Measurements from ENCODE around the gene IBA57. TPM values are rescaled to one million over a fixed set of nuclear protein-coding genes. Genes with fewer than 3 reads are reported as not detected.

IBA57 gene
- total RNA-seq, 2 donors from 2014 or later, result 6.8 to 7.7 TPM

DNA sequence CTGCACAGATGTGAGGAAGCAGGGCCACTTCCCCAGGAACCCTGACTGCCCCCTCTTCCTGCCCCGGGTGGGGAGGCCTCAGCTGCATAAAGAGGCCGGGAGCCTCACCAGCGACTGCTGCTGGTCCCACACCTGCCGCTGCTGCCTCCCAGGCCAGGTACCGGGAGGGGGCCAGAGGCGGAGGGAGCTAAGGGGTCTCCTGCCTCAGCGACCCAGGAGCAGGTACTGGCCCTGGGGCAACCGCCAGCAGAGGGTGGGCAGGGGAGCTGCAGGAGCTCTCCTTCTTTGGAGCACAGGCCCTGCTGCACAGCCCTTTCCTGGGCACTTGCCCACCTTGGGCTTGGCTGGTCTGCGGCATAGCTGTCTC is 9.1 kb upstream of the IBA57 start:
- no peaks in the 10 kb centered on the region for H3K9me3 Mint-ChIP-seq
- H3K4me3 Mint-ChIP-seq, result no peak overlapping the region
- TF ChIP-seq CTCF (conservative IDR thresholded peaks at IDR 0.05), result no peak
- WGBS, 2 experiments (ENCODE audit: insufficient coverage in 1 of 2, insufficient read length in 1 of 2), result 90 to 100% methylated on average over 2 to 9 of the region's 9 CpGs
- H3K36me3 ChIP-seq (ENCODE audit: control insufficient read depth, insufficient read depth, low read length), result no peaks in the 10 kb centered on the region
- no peak overlapping the region for H3K27ac ChIP-seq (ENCODE audit: low read depth, low read length)
- H3K36me3 Mint-ChIP-seq (ENCODE audit: low read depth), result no peaks in the 10 kb centered on the region
- DNase-seq, result no peak
- no peak overlapping the region for H3K27ac Mint-ChIP-seq
- H3K4me1 ChIP-seq (ENCODE audit: control insufficient read depth, insufficient read depth, low read length), result peaks cover 3% of the 10 kb centered on the region
- H3K27me3 Mint-ChIP-seq (ENCODE audit: insufficient read depth), result peaks cover 23% of the 10 kb centered on the region
- no peaks in the 10 kb centered on the region for H3K4me1 Mint-ChIP-seq
- H3K27me3 ChIP-seq (ENCODE audit: control insufficient read depth, insufficient read depth, low read length, poor library complexity, severe bottlenecking), result no peaks in the 10 kb centered on the region
- H3K4me3 ChIP-seq (ENCODE audit: low read length), result no peak overlapping the region
- H3K9ac ChIP-seq (ENCODE audit: extremely low read depth, low read length, poor library complexity, severe bottlenecking), result no peak overlapping the region
- H3K9me3 ChIP-seq (ENCODE audit: control insufficient read depth, low read length), result no peaks in the 10 kb centered on the region

- no peak for TF ChIP-seq CTCF (conservative IDR thresholded peaks at IDR 0.05)
- H3K27ac Mint-ChIP-seq, result no peak overlapping the region
- H3K36me3 ChIP-seq (ENCODE audit: control insufficient read depth, insufficient read depth, low read length), result no peaks in the 10 kb centered on the region
Measured at GRCh38 chr1:228156941-228157728, 8.5 kb upstream of the IBA57 start.

GRCh38 chr1:228157729-228158126 is 7.9 kb upstream of the IBA57 start:
- Histone ChIP-seq H3K9me3 (ENCODE audit: control insufficient read depth, low read length) (no peaks in the 10 kb centered on the region), H3K9ac (ENCODE audit: extremely low read depth, low read length, poor library complexity, severe bottlenecking) (no peak overlapping the region), H3K27me3 (ENCODE audit: control insufficient read depth, insufficient read depth, low read length, poor library complexity, severe bottlenecking) (no peaks in the 10 kb centered on the region), H3K27ac (ENCODE audit: low read depth, low read length) (no peak overlapping the region), H3K36me3 (ENCODE audit: control insufficient read depth, insufficient read depth, low read length) (no peaks in the 10 kb centered on the region), H3K4me1 (ENCODE audit: control insufficient read depth, insufficient read depth, low read length) (peaks cover 7% of the 10 kb centered on the region), H3K4me3 (ENCODE audit: low read length) (no peak overlapping the region)
- no peak for DNase-seq
- no peaks in the 10 kb centered on the region for H3K4me1 Mint-ChIP-seq
- no peak overlapping the region for H3K4me3 Mint-ChIP-seq
- 94 to 96% methylated on average over 19 to 43 of the region's 43 CpGs for WGBS, 2 experiments (ENCODE audit: insufficient coverage in 1 of 2, insufficient read length in 1 of 2)
- H3K36me3 Mint-ChIP-seq (ENCODE audit: low read depth), result no peaks in the 10 kb centered on the region
- H3K9me3 Mint-ChIP-seq, result no peaks in the 10 kb centered on the region
- TF ChIP-seq CTCF (conservative IDR thresholded peaks at IDR 0.05), result no peak
- no peak overlapping the region for H3K27ac Mint-ChIP-seq
- peaks cover 23% of the 10 kb centered on the region for H3K27me3 Mint-ChIP-seq (ENCODE audit: insufficient read depth)

More at GRCh38 chr1:228156941-228157728, 8.5 kb upstream of the IBA57 start:
- Histone ChIP-seq H3K4me3 (ENCODE audit: low read length) (no peak overlapping the region), H3K4me1 (ENCODE audit: control insufficient read depth, insufficient read depth, low read length) (peaks cover 3% of the 10 kb centered on the region), H3K9ac (ENCODE audit: extremely low read depth, low read length, poor library complexity, severe bottlenecking) (no peak overlapping the region), H3K9me3 (ENCODE audit: control insufficient read depth, low read length) (no peaks in the 10 kb centered on the region), H3K27me3 (ENCODE audit: control insufficient read depth, insufficient read depth, low read length, poor library complexity, severe bottlenecking) (no peaks in the 10 kb centered on the region), H3K27ac (ENCODE audit: low read depth, low read length) (no peak overlapping the region)
- WGBS, 2 experiments (ENCODE audit: insufficient coverage in 1 of 2, insufficient read length in 1 of 2), result 90 to 100% methylated on average over 3 to 24 of the region's 24 CpGs
- Mint-ChIP-seq H3K9me3 (no peaks in the 10 kb centered on the region), H3K4me1 (no peaks in the 10 kb centered on the region), H3K4me3 (no peak overlapping the region), H3K36me3 (ENCODE audit: low read depth) (no peaks in the 10 kb centered on the region), H3K27me3 (ENCODE audit: insufficient read depth) (peaks cover 23% of the 10 kb centered on the region)
- no peak for DNase-seq
